SK-N-MC (cell line): ENCODE measurements around the gene RPL31.

Experiments used
- EZH2 ChIP-seq: fragments of 200-600 bp; sonication (generic); IDR thresholded peaks from one replicate; pipeline ENCODE4 v1.6.1; 2017; ENCODE audit warnings: antibody characterized with exemption
- FOXP2 ChIP-seq: optimal IDR thresholded peaks from 2 replicates; pipeline ENCODE3; 2011; ENCODE audit warnings: mild to moderate bottlenecking, moderate library complexity; ENCODE audit not compliant: insufficient read depth; ENCODE audit errors: extremely low read length, control extremely low read depth
- POLR2AphosphoS5 ChIP-seq: IDR thresholded peaks from 2 replicates; pipeline ENCODE4 v1.6.1; 2012; ENCODE audit warnings: mild to moderate bottlenecking, low read depth, low read length, borderline replicate concordance

DNA sequence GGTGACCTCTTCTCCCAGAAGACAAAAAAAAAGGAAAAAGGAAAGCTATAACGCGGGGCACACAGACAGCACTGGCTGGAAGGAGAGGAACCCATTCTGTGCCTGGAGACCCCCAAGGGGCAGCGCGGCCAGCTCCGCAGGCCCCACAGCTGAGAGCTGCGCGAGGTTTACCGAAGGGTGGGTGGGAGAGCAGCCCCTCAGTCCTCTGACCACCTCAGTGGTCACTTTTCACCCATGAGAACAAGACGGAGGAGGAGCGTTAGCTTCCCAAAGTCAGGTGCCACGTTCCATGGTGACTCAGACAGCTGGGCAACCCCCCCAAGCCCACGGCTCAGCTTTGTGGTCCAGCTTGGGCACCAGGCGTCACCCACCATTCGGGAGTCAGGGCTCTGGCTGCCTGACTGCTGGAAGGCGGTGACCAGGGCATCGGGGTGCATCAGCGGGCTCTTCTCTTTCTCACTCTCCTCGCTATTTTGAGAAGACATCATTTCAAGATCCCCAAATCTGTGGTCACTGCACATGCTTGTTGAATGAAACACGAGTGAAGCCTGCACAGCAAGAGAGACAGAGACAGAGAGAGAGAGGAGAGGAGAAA is 35.2 kb downstream of the RPL31 start:
- TF ChIP-seq EZH2, result no peak
- TF ChIP-seq POLR2AphosphoS5, result no peak
- TF ChIP-seq FOXP2, result no peak
